Measurements from ENCODE around the gene ZNF423.

ZNF423 gene

GRCh38 chr16:49600536-49600935 is 255.4 kb downstream of the ZNF423 start:
- DNase-seq (ENCODE audit: low spot score) = no peak

GRCh38 chr16:49599704-49600103 is 256.2 kb downstream of the ZNF423 start:
- DNase-seq (ENCODE audit: low spot score) = no peak

DNA sequence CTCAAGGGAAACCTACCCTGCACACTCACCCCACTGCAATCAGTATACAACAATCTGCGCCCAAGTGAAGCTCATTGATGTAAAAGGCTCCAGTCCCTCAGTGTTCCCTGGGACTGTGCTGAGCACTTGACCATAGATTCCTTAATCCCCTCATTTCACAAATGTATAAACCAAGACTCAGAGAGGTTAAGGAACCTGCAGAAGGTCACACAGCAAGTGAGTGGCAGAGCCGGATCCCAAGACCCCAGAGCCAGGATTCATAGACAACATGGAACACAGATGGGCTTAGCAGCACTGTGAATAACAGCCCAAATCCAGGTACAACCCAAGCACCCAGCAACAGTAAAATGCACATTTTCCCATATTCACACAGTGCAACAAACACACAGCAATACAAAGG is 256.6 kb downstream of the ZNF423 start:
- DNase-seq (ENCODE audit: low spot score) = no peak

DNA sequence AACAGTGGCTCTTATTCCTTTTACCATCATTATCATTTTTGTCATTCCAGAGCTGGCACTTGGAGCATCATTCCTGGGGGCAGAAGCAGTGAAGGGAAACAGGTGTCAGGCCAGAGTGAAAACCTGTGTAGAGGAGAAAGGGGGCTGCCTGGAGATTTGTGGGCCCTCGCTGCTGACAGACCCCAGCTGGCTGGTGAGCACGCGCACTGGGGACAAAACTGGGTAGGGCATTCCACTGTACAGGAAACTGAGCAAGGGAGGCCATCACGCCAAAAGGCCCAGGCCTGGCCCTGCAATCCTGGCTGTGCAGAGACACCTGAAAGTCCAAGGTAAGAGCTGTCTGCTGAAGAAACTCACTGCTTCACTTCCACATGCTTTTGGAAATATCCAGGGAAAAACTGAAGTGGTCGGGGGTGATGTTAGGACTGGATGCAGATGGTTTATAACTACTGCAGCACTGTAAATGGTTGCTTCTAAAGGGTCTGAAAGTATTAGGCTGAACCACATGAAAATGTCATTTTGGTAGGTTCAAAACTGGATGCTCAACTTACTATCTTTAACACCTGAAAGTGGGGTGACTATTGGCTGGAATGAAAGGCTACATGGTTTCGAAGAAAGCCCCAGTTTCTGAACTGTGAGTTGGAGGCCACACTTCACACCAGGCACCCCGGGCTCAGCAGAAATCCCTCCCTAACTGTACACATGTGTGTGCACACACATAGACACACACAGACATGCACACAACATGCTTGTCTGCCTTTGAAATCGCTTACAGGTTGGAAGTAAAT is 257.3 kb downstream of the ZNF423 start:
- DNase-seq (ENCODE audit: low spot score) = no peak

GRCh38 chr16:49597796-49598195 is 258.1 kb downstream of the ZNF423 start:
- no peak for DNase-seq (ENCODE audit: low spot score)

- DNase-seq (ENCODE audit: low spot score) = no peak
Measured at GRCh38 chr16:49596648-49597291, 259.1 kb downstream of the ZNF423 start.

- no peak for DNase-seq (ENCODE audit: low spot score)
Measured at GRCh38 chr16:49596068-49596467, 259.8 kb downstream of the ZNF423 start.

DNA sequence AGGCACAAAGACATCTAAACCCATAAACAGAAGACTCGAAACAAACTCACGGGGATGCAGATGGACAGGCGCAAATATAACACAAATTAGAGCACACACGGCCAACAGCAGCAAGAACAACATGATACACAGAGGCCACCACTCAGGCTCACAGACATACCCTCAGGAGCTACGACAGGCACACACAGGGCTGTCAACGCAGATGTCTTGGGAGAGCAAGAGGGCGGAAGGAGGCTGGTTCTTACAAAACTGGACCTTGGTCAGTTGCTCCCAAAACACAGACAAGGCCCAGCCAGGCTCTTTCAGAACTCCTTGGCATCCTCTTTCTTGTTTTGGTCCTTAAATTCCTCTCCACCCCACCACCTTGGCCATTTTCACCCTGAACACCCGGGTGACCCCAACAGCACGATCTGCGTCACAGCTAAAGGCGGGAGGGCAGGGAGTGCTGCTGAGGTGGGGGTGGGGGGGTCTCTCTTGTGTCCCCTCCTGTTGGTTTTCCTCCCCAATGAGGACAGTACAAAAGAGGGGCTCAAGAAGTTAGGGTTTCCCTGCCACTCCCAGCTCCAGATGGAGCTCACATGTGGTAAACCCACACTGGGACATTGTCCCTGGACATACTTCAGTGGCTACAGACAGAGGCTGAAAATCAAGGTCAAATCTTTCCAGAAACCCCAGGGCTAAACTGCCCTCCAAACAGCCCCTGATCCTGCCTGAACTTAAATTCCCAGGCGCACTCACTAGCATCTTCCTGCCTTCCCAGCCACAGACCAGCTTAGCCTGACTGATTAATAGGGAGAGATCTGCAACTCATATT is 261.0 kb downstream of the ZNF423 start:
- DNase-seq (ENCODE audit: low spot score) = no peak

- no peak for DNase-seq (ENCODE audit: low spot score)
Measured at GRCh38 chr16:49594153-49594552, 261.8 kb downstream of the ZNF423 start.

DNA sequence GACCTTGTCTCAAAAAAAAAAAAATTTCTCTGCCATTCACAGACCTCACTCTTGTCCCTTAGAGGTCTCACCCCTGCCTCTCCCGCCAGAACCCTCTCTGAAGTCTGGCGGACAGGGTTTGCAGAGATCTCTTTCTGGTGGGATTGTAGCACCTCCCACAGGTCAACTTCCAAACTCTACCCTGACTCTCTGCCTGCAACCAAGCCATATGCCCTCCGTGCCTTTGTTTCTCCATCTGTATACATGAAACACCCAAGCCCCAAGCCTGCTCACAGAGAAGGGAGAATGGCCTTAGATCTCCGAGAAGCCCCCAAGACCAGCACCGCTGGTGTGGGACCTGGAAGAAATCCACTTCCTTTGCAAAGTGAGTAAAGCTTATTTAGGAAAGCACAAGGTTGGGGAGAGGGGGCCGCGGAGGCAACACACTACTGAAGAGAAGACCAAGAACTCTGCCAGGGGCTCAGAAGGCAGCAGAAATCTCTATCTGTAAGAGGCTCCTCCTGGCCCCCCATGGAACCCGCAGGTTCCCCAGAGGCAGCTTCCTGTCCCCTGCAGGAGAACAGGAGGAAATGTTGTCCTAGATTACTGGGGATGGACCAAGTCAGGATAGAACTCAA is 262.4 kb downstream of the ZNF423 start:
- no peak for DNase-seq (ENCODE audit: low spot score)

DNA sequence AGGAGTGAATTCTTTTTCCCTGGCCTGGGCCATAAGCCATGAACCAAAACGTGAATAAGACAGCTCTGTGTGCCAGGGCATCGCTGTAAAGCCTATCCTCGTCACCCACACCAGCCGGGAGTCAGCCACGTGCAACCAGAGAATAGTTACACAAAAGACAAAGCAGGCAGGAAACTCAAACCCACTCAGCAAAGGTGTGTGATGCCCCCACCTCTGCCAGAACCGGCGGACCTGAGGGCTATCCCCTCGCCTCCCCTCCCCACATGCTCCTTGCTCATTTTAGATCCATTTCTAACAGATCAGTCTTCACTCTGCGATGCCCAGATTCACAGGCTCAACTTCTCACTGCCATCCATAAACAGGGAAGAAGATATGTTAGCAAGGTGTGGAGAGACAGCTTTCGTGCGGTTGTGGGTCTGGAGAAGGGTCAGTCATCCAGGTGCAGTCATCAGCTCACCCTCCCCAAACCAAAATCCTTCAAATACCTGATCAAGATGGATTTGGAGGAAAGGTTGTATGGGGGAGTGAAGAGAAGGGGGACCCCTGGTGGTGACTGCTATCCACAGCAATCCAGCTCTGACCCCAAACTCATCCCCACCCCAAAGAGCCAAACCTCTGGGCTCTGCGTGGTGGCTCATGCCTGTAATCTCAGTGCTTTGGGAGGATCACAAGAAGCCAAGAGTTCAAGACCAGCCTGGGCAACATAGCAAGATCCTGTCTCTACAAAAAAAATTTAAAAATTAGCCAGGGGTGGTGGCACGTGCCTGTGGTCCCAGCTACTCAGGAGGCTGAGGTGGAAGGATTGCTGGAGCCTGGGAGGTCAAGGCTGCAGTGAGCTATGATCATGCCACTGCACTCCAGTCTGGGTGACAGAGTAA is 263.1 kb downstream of the ZNF423 start:
- DNase-seq (ENCODE audit: low spot score) = peak; percentile 77

DNA sequence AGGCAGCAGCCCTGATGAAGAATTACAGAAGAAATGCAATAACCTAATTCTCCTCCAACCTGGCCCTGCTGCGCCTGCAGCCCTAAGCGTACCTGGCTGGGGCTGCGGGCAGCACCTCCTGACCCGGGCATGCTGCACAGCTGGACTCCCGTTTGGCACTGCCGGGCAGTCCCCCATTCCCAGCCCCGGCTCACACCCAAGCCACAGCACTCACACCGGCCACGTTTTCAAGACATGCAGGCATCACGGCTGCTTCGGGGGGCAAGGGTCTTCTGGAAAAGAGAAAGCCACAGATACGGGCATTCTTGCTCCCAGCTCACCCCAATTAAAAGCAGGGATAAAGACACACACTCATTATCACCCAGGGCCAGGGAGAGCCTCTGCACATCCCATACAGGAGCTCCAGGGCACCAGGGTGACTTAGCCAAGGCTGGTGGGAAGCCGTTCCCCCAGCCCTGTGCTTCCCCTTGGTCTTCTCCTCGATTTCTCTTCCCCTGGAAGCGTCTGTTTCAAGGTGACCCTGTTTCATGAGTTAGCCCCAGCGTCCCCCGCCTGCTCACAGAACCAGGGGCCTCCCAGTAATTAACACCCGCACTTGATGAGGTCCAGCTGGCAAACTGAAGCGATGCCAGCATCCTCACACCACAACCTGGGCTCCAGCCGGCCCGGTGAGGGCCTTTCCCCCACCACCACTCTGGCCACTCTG is 265.6 kb downstream of the ZNF423 start:
- no peak for DNase-seq (ENCODE audit: low spot score)

- no peak for DNase-seq (ENCODE audit: low spot score)
Measured at GRCh38 chr16:49589544-49590031, 266.3 kb downstream of the ZNF423 start.

GRCh38 chr16:49588729-49589384 is 267.1 kb downstream of the ZNF423 start:
- peak; percentile 36 for DNase-seq (ENCODE audit: low spot score)

- DNase-seq (ENCODE audit: low spot score) = no peak
Measured at GRCh38 chr16:49588026-49588425, 267.9 kb downstream of the ZNF423 start.

- no peak for DNase-seq (ENCODE audit: low spot score)
Measured at GRCh38 chr16:49587511-49587910, 268.4 kb downstream of the ZNF423 start.

DNA sequence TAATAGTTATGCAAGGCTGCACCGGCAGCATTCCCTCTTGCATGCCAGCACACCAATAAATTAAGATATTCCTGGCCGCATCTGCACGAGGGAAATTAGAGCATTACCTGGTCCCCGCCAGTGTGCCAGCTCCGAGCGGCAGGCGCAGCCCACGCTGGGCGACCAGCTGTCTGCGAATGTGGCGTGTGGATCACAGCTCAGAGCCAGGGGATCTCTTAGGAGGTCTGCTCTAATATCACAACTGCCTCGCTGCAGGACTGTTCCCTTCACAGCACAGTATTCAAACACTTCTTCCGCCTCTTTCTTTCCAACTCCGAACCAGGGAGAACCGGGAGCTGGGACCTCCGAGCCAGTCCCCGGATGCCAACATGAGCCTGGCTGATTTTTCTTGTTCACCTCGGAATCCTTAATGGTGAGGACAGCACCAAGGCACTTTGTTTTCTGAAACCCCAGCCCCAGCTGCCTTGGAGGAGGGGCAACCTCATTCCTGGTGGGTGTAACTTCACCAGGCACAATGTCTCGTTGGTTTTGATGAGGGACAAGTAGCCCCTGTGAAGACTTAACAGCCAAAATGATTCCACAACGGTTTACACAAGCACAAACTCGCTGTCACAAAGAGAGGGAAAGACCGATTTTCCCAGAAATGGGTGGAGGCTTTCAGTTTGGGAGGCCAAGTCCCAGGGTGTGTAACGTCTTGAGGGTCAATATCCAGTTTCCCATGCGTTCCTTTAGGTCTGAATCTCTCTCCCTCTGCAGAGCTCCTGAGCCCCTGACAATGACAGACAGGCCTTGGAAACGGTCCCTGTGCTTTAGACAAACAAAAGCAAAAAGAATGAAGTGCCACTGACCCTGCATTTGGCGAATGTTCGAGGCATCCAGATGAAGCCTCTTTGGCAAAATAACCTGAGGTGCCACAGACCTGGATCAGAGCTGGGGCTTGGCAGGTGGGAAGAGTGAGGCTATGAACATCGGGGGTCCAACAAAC is 269.2 kb downstream of the ZNF423 start:
- DNase-seq (ENCODE audit: low spot score) = no peak

GRCh38 chr16:49585143-49585832 is 270.6 kb downstream of the ZNF423 start:
- DNase-seq (ENCODE audit: low spot score) = no peak

Measured in HuH-7 (cell line).